ENCODE measurements around the gene KCNJ14. TPM values are rescaled to one million over a fixed set of nuclear protein-coding genes. Genes with fewer than 3 reads are reported as not detected.

Gene KCNJ14
- total RNA-seq, 2 experiments from 2014 or later = 1.7 to 2.0 TPM

DNA sequence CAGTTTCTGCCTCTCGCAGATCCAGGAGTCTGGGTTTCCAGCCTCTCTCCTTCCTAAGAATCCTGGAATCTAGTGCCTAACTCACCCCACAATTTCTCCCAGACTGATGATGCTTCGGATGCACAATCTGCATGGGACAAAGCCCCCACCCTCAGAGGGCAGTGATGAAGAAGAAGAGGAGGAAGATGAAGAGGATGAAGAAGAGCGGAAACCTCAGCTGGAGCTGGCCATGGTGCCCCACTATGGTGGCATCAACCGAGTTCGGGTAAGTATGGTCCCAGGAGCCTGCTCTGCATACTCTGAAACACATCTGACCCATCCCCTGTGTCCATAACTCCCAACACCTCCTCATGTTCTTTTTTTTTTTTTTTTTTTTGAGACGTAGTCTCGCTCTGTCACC, 8.8 kb upstream of the KCNJ14 start:
- intact Hi-C loops (cut with DNase I, micrococcal nuclease) = loop anchor here in 1 of 2 experiments (1.0 kb wide), 1 partner anchor 22 kb away; no protein-coding TSS in a partner anchor

GRCh38 chr19:48448563-48448962, 6.8 kb upstream of the KCNJ14 start:
- ATAC-seq (ENCODE audit: poor library complexity) (no peak), DNase-seq (no peak)
- H3K9me3 ChIP-seq (ENCODE audit: control insufficient read depth in 1 of 2, insufficient read depth in 1 of 2, low read length in 2 of 2) = no peaks in the 10 kb centered on the region
- H3K36me3 ChIP-seq (ENCODE audit: insufficient read depth, low read length) = peaks cover 50% of the 10 kb centered on the region
- CTCF ChIA-PET = interaction anchor here (1.4 kb wide), 1 partner anchor 41 kb away, joined by 5 read pairs; no protein-coding TSS in a partner anchor
- H3K27me3 ChIP-seq (ENCODE audit: control insufficient read depth in 1 of 2, insufficient read depth in 2 of 2, low read length in 2 of 2) = peaks cover 4 to 10% of the 10 kb centered on the region in 2 experiments
- intact Hi-C loops (cut with DNase I, micrococcal nuclease) = no loop called here
- H3K4me3 Mint-ChIP-seq = no peak overlapping the region
- H3K4me1 Mint-ChIP-seq (ENCODE audit: low read depth) = peaks cover 25% of the 10 kb centered on the region
- peaks cover 67% of the 10 kb centered on the region for H3K36me3 Mint-ChIP-seq (ENCODE audit: low read depth)
- H3K4me1 ChIP-seq (ENCODE audit: insufficient read depth, low read length) = peaks cover 29% of the 10 kb centered on the region
- TF ChIP-seq, protein P1, sequence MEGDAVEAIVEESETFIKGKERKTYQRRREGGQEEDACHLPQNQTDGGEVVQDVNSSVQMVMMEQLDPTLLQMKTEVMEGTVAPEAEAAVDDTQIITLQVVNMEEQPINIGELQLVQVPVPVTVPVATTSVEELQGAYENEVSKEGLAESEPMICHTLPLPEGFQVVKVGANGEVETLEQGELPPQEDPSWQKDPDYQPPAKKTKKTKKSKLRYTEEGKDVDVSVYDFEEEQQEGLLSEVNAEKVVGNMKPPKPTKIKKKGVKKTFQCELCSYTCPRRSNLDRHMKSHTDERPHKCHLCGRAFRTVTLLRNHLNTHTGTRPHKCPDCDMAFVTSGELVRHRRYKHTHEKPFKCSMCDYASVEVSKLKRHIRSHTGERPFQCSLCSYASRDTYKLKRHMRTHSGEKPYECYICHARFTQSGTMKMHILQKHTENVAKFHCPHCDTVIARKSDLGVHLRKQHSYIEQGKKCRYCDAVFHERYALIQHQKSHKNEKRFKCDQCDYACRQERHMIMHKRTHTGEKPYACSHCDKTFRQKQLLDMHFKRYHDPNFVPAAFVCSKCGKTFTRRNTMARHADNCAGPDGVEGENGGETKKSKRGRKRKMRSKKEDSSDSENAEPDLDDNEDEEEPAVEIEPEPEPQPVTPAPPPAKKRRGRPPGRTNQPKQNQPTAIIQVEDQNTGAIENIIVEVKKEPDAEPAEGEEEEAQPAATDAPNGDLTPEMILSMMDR (IDR thresholded peaks at IDR 0.05) = no peak
- no peak overlapping the region for H3K27ac Mint-ChIP-seq
- no peak overlapping the region for H3K4me3 ChIP-seq (ENCODE audit: low read length)
- H3K27ac ChIP-seq (ENCODE audit: low read depth in 1 of 2, low read length in 2 of 2) = no peak overlapping the region
- POLR2A ChIA-PET = no interaction called here
- no peaks in the 10 kb centered on the region for H3K9me3 Mint-ChIP-seq
- H3K27me3 Mint-ChIP-seq = peaks cover 16% of the 10 kb centered on the region

More for the DNA sequence above, 8.8 kb upstream of the KCNJ14 start:
- ATAC-seq (ENCODE audit: poor library complexity) (no peak), DNase-seq (no peak)
- TF ChIP-seq, protein P1 (IDR thresholded peaks at IDR 0.05) = no peak
- H3K27me3 ChIP-seq (ENCODE audit: control insufficient read depth in 1 of 2, insufficient read depth in 2 of 2, low read length in 2 of 2) = peaks cover 9 to 18% of the 10 kb centered on the region in 2 experiments
- Mint-ChIP-seq H3K27me3 (peaks cover 23% of the 10 kb centered on the region), H3K4me1 (ENCODE audit: low read depth) (peaks cover 25% of the 10 kb centered on the region), H3K36me3 (ENCODE audit: low read depth) (peaks cover 52% of the 10 kb centered on the region), H3K27ac (peak overlapping the region; percentile 78), H3K9me3 (no peaks in the 10 kb centered on the region), H3K4me3 (peak overlapping the region; percentile 93)
- peak overlapping the region; percentile 85 for H3K4me3 ChIP-seq (ENCODE audit: low read length)
- POLR2A ChIA-PET = interaction anchor here (0.7 to 1.7 kb wide), 5 partner anchors 9 to 172 kb away, joined by 3 to 8 read pairs (median 4); partner anchors contain the start of genes KCNJ14, RPL18 and SPHK2
- H3K9me3 ChIP-seq (ENCODE audit: control insufficient read depth in 1 of 2, insufficient read depth in 1 of 2, low read length in 2 of 2) = no peaks in the 10 kb centered on the region
- CTCF ChIA-PET = interaction anchor here (0.7 kb wide), 1 partner anchor 40 kb away, joined by 3 read pairs; no protein-coding TSS in a partner anchor
- H3K27ac ChIP-seq (ENCODE audit: low read depth in 1 of 2, low read length in 2 of 2) = peak overlapping the region; percentile 58 to 74
- peaks cover 32% of the 10 kb centered on the region for H3K36me3 ChIP-seq (ENCODE audit: insufficient read depth, low read length)
- H3K4me1 ChIP-seq (ENCODE audit: insufficient read depth, low read length) = peaks cover 31% of the 10 kb centered on the region

- DNase-seq (peak in 1 of 14 experiments; percentile 29), ATAC-seq (ENCODE audit: poor library complexity) (no peak)
- Mint-ChIP-seq H3K4me1 (ENCODE audit: low read depth) (peaks cover 16% of the 10 kb centered on the region), H3K4me3 (no peak overlapping the region), H3K9me3 (no peaks in the 10 kb centered on the region), H3K27me3 (peaks cover 2% of the 10 kb centered on the region), H3K27ac (no peak overlapping the region), H3K36me3 (ENCODE audit: low read depth) (peaks cover 79% of the 10 kb centered on the region)
- intact Hi-C loops (cut with DNase I, micrococcal nuclease) = no loop called here
- POLR2A ChIA-PET = no interaction called here
- TF ChIP-seq, protein P1 (IDR thresholded peaks at IDR 0.05) = no peak
- H3K27me3 ChIP-seq (ENCODE audit: control insufficient read depth in 1 of 2, insufficient read depth in 2 of 2, low read length in 2 of 2) = no peaks in the 10 kb centered on the region
- no peaks in the 10 kb centered on the region for H3K9me3 ChIP-seq (ENCODE audit: control insufficient read depth in 1 of 2, insufficient read depth in 1 of 2, low read length in 2 of 2)
- CTCF ChIA-PET = no interaction called here
- H3K4me3 ChIP-seq (ENCODE audit: low read length) = no peak overlapping the region
- H3K27ac ChIP-seq (ENCODE audit: low read depth in 1 of 2, low read length in 2 of 2) = no peak overlapping the region
- peaks cover 66% of the 10 kb centered on the region for H3K36me3 ChIP-seq (ENCODE audit: insufficient read depth, low read length)
- peaks cover 11% of the 10 kb centered on the region for H3K4me1 ChIP-seq (ENCODE audit: insufficient read depth, low read length)
Observed at GRCh38 chr19:48450441-48450840, 4.9 kb upstream of the KCNJ14 start.
